ENCODE results near the gene ARHGAP15.

ARHGAP15 gene

GRCh38 chr2:143652692-143653091 lies 523.5 kb downstream of the ARHGAP15 start:
- DNase-seq, result no peak

- no peak for DNase-seq
Observed at GRCh38 chr2:143668234-143668633, 539.0 kb downstream of the ARHGAP15 start.

GRCh38 chr2:143674051-143674450 lies 544.8 kb downstream of the ARHGAP15 start:
- no peak for DNase-seq

- DNase-seq, result no peak
Observed at GRCh38 chr2:143675021-143675420, 545.8 kb downstream of the ARHGAP15 start.

GRCh38 chr2:143679617-143680016 lies 550.4 kb downstream of the ARHGAP15 start:
- DNase-seq, result no peak

- DNase-seq, result no peak
Observed at GRCh38 chr2:143680885-143681405, 551.7 kb downstream of the ARHGAP15 start.

- DNase-seq, result no peak
Observed at GRCh38 chr2:143682436-143683055, 553.3 kb downstream of the ARHGAP15 start.

GRCh38 chr2:143683977-143684376 lies 554.8 kb downstream of the ARHGAP15 start:
- DNase-seq, result no peak

- no peak for DNase-seq
Observed at GRCh38 chr2:143684551-143685320, 555.5 kb downstream of the ARHGAP15 start.

- DNase-seq, result peak; percentile 67
Observed at GRCh38 chr2:143685421-143686078, 556.3 kb downstream of the ARHGAP15 start.

GRCh38 chr2:143686585-143687164 lies 557.5 kb downstream of the ARHGAP15 start:
- DNase-seq, result no peak

GRCh38 chr2:143688248-143688647 lies 559.0 kb downstream of the ARHGAP15 start:
- DNase-seq, result no peak

GRCh38 chr2:143688815-143689214 lies 559.6 kb downstream of the ARHGAP15 start:
- no peak for DNase-seq

- no peak for DNase-seq
Observed at GRCh38 chr2:143689541-143689940, 560.3 kb downstream of the ARHGAP15 start.

GRCh38 chr2:143690235-143690634 lies 561.0 kb downstream of the ARHGAP15 start:
- DNase-seq, result no peak

GRCh38 chr2:143691121-143691520 lies 561.9 kb downstream of the ARHGAP15 start:
- no peak for DNase-seq

GRCh38 chr2:143692162-143692561 lies 562.9 kb downstream of the ARHGAP15 start:
- DNase-seq, result no peak

- no peak for DNase-seq
Observed at GRCh38 chr2:143692967-143693366, 563.7 kb downstream of the ARHGAP15 start.

- DNase-seq, result no peak
Observed at GRCh38 chr2:143694335-143694734, 565.1 kb downstream of the ARHGAP15 start.

GRCh38 chr2:143696651-143697050 lies 567.4 kb downstream of the ARHGAP15 start:
- DNase-seq, result no peak

GRCh38 chr2:143697744-143698143 lies 568.5 kb downstream of the ARHGAP15 start:
- no peak for DNase-seq

GRCh38 chr2:143698352-143698751 lies 569.1 kb downstream of the ARHGAP15 start:
- DNase-seq, result no peak

- DNase-seq, result no peak
Observed at GRCh38 chr2:143698888-143699570, 569.8 kb downstream of the ARHGAP15 start.
